Activated naive CD4-positive, alpha-beta T cell treated with anti-CD3 and anti-CD28 coated beads, Interleukin-2, amount 50 U/mL, for 16 hours (primary cell): ENCODE results near the gene IFNGR2.
"Not testable (repeated sequence)": the region's sequence is repeated elsewhere in the genome, so short reads cannot be mapped to it uniquely, and the experiment has no call there.

ENCODE experiments used
- DNase-seq: peaks from one replicate; pipeline ENCODE4 v3.0.0-alpha.2; 2020

IFNGR2 gene

GRCh38 chr21:33403128-33403785 lies at the start of gene IFNGR2:
IFNGR2 (plus strand) TSS chr21:33403413; CDS start chr21:33403544, 131 bp downstream.
- peak; percentile 50 for DNase-seq

- no peak for DNase-seq
Measured at GRCh38 chr21:33355355-33355754, 47.9 kb upstream of the IFNGR2 start.

- DNase-seq = no peak
Measured at GRCh38 chr21:33355996-33356395, 47.2 kb upstream of the IFNGR2 start.

- no peak for DNase-seq
Measured at GRCh38 chr21:33357177-33357576, 46.0 kb upstream of the IFNGR2 start.

- DNase-seq = no peak
Measured at GRCh38 chr21:33359446-33359845, 43.8 kb upstream of the IFNGR2 start.

GRCh38 chr21:33360281-33360680 lies 42.9 kb upstream of the IFNGR2 start:
- DNase-seq = no peak

- DNase-seq = peak; percentile 88
Measured at GRCh38 chr21:33360881-33361602, 42.2 kb upstream of the IFNGR2 start.

- DNase-seq = peak; percentile 46
Measured at GRCh38 chr21:33362044-33362555, 41.1 kb upstream of the IFNGR2 start.

- DNase-seq = not testable (repeated sequence)
Measured at GRCh38 chr21:33363911-33364609, 39.2 kb upstream of the IFNGR2 start.

- no peak for DNase-seq
Measured at GRCh38 chr21:33364830-33365229, 38.4 kb upstream of the IFNGR2 start.

- DNase-seq = no peak
Measured at GRCh38 chr21:33367309-33367973, 35.8 kb upstream of the IFNGR2 start.

GRCh38 chr21:33368124-33368523 lies 35.1 kb upstream of the IFNGR2 start:
- DNase-seq = no peak

- DNase-seq = no peak
Measured at GRCh38 chr21:33368576-33368975, 34.6 kb upstream of the IFNGR2 start.

GRCh38 chr21:33369586-33369985 lies 33.6 kb upstream of the IFNGR2 start:
- no peak for DNase-seq

GRCh38 chr21:33370305-33370704 lies 32.9 kb upstream of the IFNGR2 start:
- DNase-seq = no peak

GRCh38 chr21:33371366-33371765 lies 31.8 kb upstream of the IFNGR2 start:
- no peak for DNase-seq

- DNase-seq = no peak
Measured at GRCh38 chr21:33372582-33372981, 30.6 kb upstream of the IFNGR2 start.

GRCh38 chr21:33373451-33373850 lies 29.8 kb upstream of the IFNGR2 start:
- no peak for DNase-seq

GRCh38 chr21:33374080-33374449 lies 29.1 kb upstream of the IFNGR2 start:
- DNase-seq = no peak

- peak; percentile 62 for DNase-seq
Measured at GRCh38 chr21:33374450-33375096, 28.6 kb upstream of the IFNGR2 start.

GRCh38 chr21:33375101-33375644 lies 28.0 kb upstream of the IFNGR2 start:
- DNase-seq = no peak

- no peak for DNase-seq
Measured at GRCh38 chr21:33377221-33377920, 25.8 kb upstream of the IFNGR2 start.
